ENCODE measurements around the gene HYAL3. TPM values are rescaled to one million over a fixed set of nuclear protein-coding genes. Genes with fewer than 3 reads are reported as not detected.
A peak's percentile ranks its signal among the peaks of the same experiment; 100 is the strongest.

The HYAL3 gene
- total and polyA plus RNA-seq, 2 of the 13 experiments (the other 11 are each of a cell fraction or from before 2014, with no cell fraction given), result 5.5 to 10.4 TPM

- TF ChIP-seq MEIS1 (CRISPR knock-in tag; IDR thresholded peaks at IDR 0.05; ENCODE audit: borderline replicate concordance) (0 out of 2 replicates have a peak, but pooled peaks have one; percentile 42), ZKSCAN8 (CRISPR knock-in tag; IDR thresholded peaks at IDR 0.05; ENCODE audit: borderline replicate concordance) (no peak), ZNF331 (CRISPR knock-in tag; IDR thresholded peaks at IDR 0.05) (0 out of 2 replicates have a peak, but pooled peaks have one; percentile 16), PHF21A (CRISPR knock-in tag; IDR thresholded peaks at IDR 0.05) (peak; percentile 86), EP300 (IDR thresholded peaks at IDR 0.05; ENCODE audit: low read depth in 2 of 2, low read length in 2 of 2) (peak; percentile 24 to 55; a peak in 2 of 4 replicates), EP300 (CRISPR knock-in tag; IDR thresholded peaks at IDR 0.05; ENCODE audit: borderline replicate concordance) (no peak), POLR2AphosphoS5 (IDR thresholded peaks at IDR 0.05; ENCODE audit: low read depth, low read length) (peak; percentile 36; the same call in 1 of the 2 replicates), ZFY (CRISPR knock-in tag; IDR thresholded peaks at IDR 0.05) (no peak), TBX2 (CRISPR knock-in tag; IDR thresholded peaks at IDR 0.05; ENCODE audit: borderline replicate concordance) (peak; percentile 81), BATF2 (CRISPR knock-in tag; IDR thresholded peaks at IDR 0.05) (0 out of 2 replicates have a peak, but pooled peaks have one; percentile 6), ZFP82 (CRISPR knock-in tag; IDR thresholded peaks at IDR 0.05; ENCODE audit: borderline replicate concordance) (no peak), THAP8 (CRISPR knock-in tag; IDR thresholded peaks at IDR 0.05; ENCODE audit: borderline replicate concordance) (no peak), ASH2L (IDR thresholded peaks at IDR 0.05; ENCODE audit: insufficient read length, low read depth, low read length) (peak; percentile 40), HMGA1 (CRISPR knock-in tag; conservative IDR thresholded peaks at IDR 0.05) (no peak), NFAT5 (CRISPR knock-in tag; IDR thresholded peaks at IDR 0.05) (0 out of 2 replicates have a peak, but pooled peaks have one; percentile 20), HDAC6 (IDR thresholded peaks at IDR 0.05; ENCODE audit: low read depth, low read length) (no peak), XRCC5 (optimal IDR thresholded peaks at IDR 0.05; ENCODE audit: low read length) (peak; percentile 33), ZFP36L1 (CRISPR knock-in tag; IDR thresholded peaks at IDR 0.05) (0 out of 2 replicates have a peak, but pooled peaks have one; percentile 14), ZNF75D (CRISPR knock-in tag; IDR thresholded peaks at IDR 0.05; ENCODE audit: borderline replicate concordance) (no peak), ZBTB4 (CRISPR knock-in tag; IDR thresholded peaks at IDR 0.05; ENCODE audit: borderline replicate concordance) (no peak), FOXC1 (CRISPR knock-in tag; IDR thresholded peaks at IDR 0.05; ENCODE audit: borderline replicate concordance) (0 out of 2 replicates have a peak, but pooled peaks have one; percentile 4)
Observed at GRCh38 chr3:50299638-50299928, 378 bp upstream of the HYAL3 start (continued).
